Activated CD4-positive, alpha-beta T cell treated with anti-CD3 and anti-CD28 coated beads, Interleukin-2, amount 50 U/mL, for 48 hours (primary cell): Measurements from ENCODE around the gene PALMD.

Experiments used
- DNase-seq, 2 experiments: peaks; one replicate each; pipeline ENCODE4 v3.0.0-alpha.2; 2020

The PALMD gene

DNA sequence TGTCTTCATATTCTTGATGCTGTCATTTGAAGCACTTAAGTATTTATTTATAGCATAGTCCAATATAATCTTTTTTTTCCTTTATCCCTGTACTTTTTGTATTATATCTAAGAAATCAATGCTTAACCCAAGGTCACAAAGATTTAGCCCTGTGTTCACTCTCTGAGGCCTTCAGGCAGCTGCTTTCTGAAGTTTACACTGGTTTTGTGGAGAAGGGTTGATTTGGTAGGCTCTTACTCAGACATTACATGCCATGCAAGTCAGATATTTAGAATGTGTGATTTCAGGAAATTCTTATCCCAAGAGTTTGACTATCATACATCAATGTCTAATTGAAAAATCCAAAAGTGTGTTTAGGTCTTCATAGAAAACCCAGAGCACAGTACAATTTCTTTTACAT is 56.3 kb downstream of the PALMD start:
- no peak for DNase-seq

DNA sequence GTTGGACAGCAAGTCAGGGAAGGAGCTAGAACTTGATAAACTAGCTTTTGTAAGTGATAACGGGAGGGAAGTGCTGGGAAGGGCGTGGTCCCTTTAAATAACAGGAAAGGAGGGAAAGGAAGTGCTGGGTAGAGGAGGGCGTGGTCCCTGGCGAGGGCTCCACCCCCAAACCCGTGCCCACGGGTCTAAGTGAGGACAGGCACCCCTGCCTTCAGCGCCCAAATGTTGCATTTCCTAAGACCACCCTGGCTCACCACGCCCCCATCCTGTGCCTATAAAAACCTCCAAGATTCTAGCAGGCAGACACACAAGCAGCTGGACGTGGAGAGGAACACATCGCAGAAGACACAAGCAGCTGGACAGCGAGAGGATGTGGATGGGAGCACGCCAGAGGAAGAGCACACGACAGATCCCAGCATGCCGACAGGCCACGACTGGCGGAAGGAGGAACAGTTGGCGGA is 58.5 kb downstream of the PALMD start:
- DNase-seq, result no peak

DNA sequence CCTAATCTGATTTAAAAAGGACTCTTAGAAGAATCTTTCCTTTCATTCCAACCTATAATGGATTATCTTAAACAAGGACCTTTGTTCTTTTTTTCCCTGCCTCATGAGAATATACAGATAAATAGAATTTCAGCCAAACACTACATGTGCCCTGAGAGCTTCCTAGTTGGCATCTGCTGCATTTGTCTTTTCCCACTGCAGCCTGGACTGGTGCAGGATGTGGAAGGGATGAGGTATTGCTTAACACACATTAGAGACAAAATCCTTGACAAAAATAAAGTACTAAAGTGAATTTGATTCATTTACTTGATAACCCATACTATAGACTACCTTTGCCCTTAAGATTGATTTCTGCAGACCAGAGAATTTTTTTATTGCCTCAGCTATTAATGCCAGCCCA is 59.5 kb downstream of the PALMD start:
- DNase-seq, result no peak

DNA sequence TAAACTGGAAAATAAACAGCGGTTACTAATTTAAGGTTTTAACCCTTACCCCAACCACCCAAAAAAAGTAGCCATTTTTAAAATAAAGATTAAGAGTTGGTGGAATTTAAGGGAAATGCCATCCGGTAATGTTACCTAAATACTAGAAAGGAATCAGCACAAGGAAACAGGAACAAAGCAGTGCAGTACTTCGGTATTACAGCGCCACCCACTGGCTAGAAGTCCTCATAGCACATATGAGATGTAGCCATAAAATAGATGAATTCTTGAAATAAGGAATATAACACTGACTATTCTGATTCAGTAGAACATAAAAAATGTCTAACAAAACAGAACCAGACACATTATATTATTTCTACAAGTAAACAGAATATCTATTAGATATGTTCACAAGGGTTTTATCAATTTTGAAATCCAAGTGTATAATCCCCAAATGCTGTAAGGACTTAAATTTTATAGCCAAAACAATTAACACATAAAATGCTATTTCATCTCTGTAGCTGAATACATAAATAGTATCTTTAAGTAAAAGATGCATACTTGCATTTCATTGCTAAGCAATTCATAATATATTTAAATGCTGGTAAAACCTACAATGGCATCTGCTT is 61.7 kb downstream of the PALMD start:
- DNase-seq, result peak; percentile 71 to 76

DNA sequence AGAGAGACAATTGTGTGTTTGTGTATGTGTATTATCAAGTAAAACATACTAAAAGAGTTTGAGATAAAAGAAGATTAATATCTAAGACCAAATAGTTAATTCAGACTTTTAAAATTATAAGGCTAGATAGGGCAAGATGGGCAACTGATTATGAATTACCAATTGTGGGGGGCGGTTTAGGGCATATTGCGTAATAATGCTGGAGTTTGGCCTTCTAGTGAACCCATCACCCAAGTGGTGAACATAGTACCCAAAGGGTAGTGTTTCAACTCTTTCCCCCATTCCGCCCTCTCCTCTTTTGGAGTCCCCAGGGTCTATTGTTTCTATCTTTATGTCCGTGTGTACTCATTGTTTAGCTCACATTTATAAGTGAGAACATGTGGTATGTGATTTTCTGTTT is 65.1 kb downstream of the PALMD start:
- no peak for DNase-seq

DNA sequence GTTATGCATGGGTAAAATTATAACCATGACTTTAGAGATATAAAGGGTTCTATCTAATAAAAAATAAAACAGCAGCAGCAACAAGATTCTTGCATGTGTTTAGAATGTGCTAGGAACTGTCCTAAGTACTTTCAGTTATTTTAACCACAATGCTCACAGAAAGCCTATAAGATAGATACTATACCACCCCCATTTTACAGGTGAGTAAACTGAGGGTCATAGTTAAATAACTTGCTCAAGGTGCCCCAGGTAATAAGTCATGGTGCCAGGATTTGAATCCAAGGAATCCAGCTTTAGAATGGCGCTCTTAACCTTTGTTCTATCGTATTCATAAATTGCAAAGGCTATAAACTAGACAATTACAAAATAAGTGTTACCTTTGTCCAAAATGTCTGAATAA is 67.1 kb downstream of the PALMD start:
- no peak for DNase-seq

DNA sequence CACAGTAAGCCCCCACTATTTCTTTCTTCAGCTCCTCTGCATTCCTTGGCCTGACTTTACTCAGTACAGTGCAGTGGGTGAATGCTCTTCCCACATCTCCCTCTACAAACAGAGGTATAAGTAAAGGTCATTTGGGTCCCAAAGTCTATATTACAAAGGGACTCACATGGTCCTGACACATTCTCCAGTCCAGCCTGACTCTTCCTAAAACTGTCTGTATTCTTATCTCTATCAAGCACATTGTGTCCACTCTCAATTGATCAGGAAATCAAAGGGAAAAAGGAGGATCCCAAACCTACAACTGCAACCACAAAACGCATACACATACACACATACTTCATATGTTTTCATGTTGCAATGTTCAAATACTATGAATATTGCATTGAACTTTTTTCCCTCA is 71.1 kb downstream of the PALMD start:
- DNase-seq, result no peak

DNA sequence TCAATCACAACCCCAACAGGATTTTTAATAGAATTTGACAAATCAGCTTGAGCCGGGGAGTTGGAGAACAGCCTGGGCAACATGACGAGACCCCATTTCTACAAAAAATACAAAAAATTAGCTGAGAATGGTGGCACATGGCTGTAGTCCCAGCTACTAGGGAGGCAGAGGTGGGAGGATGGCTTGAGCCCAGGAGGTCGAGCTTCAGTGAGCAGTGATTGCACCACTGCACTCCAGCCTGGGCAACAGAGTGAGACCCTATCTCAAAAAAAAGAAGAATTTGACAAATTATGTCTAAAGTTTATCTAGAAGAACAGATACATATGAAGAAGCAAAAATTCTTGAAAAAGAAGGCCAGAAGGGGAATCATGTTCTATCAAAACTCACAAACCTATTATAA is 77.3 kb downstream of the PALMD start:
- no peak for DNase-seq

DNA sequence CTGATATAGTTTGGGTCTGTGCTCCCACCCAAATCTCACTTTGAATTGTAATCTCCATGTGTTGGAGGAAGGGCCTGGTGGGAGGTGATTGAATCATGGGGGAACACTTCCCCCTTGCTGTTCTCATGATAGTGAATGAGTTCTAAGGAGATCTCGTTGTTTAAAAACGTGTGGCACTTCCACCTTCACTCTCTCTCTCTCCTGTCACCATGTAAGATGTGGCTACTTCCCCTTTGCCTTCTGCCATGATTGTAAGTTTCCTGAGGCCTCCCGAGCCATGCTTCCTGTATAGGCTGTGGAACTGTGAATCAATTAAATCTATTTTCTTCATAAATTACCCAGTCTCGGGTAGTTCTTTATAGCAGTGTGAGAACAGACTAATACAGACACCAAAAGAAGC is 80.1 kb downstream of the PALMD start:
- no peak for DNase-seq

DNA sequence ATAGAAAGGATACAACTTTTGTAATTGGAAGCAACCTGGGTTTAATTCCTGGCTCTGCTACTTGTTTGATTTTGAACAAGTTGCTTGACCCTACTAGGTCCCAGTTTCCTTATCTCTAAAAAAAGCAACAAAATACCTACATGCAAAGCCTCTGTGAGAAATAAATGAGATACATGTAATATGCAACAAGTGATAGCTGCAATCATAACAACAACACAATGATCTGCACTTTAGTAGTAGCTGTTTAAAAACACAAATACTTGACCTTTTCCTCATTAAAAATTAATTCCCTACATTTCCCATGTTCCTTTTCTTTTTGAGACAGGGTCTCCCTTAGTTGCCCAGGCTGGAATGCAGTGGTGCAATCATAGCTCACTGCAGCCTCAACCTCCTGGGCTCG is 80.5 kb downstream of the PALMD start:
- no peak for DNase-seq

DNA sequence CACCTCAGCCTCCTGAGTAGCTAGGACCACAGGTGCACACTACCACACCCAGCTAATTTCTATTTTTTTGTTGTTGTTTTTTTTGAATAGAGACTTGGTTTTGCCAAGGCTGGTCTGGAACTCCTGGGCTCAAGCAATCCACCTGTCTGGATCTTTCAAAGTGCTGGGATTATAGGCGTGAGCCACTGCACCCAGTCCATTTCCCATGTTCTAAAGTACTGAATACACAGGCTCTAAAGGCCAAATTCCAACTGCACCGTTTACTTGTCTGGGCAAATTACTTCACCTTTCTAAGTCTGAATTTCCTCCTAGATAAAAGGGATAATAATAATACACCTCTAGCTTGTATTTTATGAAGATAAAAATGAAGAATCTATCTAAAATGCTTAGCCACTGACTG is 80.9 kb downstream of the PALMD start:
- no peak for DNase-seq

DNA sequence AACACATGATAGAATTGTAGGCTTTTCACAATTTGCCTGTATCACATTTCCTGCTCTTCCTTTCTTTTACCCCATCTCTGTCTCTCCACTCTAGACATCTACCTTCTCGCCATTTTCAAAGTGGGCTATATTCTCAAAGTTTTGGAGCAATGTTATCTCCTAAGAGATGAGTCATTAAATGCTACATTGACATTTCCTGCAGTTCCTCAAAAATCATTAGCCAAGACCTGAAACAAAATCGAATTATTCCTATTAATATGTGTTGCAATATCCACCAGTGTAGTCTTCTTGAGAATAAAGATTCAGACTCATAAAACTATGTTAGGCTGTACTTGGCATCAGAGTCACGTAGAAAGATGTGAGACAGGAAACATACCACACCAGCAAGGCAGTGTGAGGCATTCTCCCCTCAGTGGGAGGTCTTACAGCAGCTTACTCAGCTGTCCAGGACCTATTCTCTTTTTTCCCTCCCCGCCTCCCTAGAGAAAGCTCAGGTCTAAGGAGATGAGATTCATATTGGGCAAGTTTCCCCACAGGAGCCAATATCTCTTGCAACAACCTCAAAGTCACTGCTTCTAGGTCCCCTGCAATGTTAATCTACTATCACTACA is 81.8 kb downstream of the PALMD start:
- DNase-seq, result no peak

DNA sequence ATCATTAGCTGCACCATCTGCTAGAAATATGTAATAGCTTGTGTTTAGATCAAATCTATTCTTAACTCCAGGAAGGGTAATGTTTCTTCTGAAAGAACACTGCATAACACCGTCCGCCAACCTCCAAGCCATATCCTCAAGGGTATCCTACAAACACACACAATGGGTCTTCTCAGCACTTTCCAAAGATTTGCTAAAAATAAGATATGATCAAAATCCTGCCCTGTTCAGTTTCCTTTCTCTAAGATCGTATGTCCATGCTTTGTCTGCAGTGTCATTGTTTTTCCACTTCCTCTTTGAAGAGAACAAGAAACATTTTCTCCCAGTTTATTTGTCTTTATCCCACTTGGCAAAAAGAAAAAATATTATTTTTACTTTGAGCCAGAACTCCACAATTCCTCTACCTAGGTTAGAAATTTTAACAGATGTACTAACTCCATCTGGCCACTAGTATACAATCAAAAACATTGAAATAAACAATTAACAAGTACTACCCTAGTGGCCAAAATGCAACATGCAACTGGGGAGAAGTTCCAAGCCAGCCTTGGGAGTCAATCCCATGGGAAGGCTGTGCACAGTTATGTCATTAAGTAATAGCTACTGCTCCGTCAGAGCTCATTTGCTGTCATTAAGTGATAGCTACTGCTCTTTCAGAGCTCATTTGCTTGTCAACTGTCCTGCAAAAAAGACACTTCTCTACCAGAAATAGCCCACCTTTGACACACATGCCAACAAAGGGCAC is 82.8 kb downstream of the PALMD start:
- DNase-seq, result no peak

DNA sequence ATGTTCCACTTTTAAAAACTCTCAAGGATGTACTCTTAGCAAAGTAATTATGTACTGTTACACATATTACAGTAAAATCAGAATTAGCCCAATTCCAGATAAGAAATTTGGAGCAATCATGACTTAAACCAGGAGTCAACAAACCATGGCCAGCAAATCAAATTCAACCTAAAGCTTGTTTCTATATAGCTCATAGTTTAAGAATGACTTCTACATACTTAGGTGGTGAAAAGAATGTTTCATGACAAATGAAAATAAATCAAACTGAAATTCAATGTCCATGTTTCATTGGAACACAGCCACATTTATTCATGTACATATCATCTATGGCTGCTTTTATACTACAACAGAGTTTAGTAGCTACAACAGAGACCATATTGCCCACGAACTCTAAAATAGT is 85.5 kb downstream of the PALMD start:
- DNase-seq, result no peak

DNA sequence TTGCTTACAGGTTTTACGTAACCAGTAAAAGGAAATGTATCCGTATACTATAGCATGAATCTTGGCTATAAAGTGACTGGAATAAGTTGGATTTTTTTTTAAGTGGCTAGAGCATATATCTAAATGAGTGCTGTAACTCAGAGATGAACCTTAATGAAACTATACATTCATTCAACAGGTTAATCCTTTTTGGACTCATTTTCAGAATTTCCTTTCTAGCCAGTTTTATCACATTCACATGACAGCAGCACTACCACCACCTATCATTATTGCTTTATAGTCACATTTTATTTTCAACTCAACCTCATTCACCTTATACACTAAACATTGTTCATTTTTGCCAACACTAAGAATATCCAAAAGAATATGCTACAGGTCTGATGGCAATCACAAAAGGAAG is 89.9 kb downstream of the PALMD start:
- DNase-seq, result no peak

DNA sequence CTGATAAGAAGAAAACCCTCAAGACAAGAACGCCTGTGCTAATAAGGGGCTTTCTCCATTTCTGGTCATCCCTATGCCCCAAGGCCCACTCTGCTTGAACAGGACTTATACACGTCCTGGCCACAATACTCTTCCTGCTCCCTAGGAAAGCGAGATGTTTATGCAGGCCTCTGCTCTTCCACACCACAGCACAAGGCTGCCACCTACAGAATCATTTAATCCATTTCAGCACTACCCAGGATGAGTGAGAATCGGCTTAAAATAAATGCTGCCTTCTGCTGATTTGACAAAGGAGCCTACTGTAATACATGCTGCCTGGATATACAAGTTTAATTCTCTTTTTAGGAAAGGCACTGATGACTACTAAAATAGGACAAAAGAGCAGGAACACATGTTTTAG is 91.1 kb downstream of the PALMD start:
- DNase-seq, result no peak

DNA sequence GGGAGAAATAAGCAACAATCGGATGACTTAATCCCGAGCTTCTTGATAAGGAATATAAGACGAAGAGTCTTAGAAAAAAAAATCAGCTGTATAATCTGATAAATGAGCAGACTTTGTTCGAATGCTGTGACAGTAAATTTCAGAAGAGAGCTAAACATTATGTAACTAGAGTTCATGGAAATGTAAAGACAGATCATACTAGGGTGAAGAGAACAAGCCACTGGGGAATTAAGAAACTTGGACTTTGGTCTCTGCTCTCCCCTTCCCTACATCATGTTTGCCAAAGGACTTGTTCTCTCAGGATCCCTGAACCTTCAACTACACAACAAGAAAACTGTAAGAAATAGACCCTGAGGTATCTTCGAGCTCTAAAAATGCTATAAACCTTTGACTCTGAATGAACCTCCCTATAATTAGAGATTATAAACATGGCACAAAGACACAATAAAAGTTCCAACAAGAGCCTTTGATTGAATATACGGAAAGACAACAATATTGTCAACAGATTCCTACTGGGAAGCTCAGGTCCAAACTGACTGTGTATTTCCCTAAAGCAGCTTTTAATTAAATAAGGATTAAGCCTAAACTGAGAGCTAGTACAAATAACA is 93.0 kb downstream of the PALMD start:
- DNase-seq, result no peak

DNA sequence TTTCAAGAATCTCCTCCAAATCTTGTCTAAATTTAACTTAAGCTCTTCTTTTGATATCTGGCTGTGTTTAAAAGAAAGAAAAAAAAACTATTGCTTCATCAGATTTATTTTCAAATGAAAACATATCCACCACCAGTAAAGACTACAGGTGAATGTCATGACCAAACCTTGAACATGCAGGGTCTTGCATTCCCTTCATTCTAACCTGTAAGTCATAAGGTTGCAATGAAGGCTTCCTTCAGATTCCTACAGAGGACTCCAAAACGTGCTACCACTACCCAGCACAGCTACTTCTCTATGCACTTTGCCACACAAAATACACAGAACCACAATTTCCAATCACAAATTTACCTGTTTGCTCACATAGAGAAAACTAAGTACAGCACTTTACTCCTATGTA is 94.2 kb downstream of the PALMD start:
- no peak for DNase-seq
